Measurements from ENCODE around the gene PIGQ.
A peak's percentile ranks its signal among the peaks of the same experiment; 100 is the strongest.

Gene PIGQ

GRCh38 chr16:625977-626765, 56.4 kb downstream of the PIGQ start:
- H3K4me3 ChIP-seq (ENCODE audit: low read depth, low read length): no peak overlapping the region

GRCh38 chr16:626787-627453, 57.2 kb downstream of the PIGQ start:
- H3K4me3 ChIP-seq (ENCODE audit: low read depth, low read length): no peak overlapping the region

- no peak overlapping the region for H3K4me3 ChIP-seq (ENCODE audit: low read depth, low read length)
Measured at GRCh38 chr16:627454-628239, 57.9 kb downstream of the PIGQ start.

GRCh38 chr16:628321-629061, 58.7 kb downstream of the PIGQ start:
- H3K4me3 ChIP-seq (ENCODE audit: low read depth, low read length): no peak overlapping the region

GRCh38 chr16:629185-629832, 59.5 kb downstream of the PIGQ start:
- H3K4me3 ChIP-seq (ENCODE audit: low read depth, low read length): no peak overlapping the region

- no peak overlapping the region for H3K4me3 ChIP-seq (ENCODE audit: low read depth, low read length)
Measured at GRCh38 chr16:629833-630248, 60.1 kb downstream of the PIGQ start.

GRCh38 chr16:630249-630814, 60.6 kb downstream of the PIGQ start:
- H3K4me3 ChIP-seq (ENCODE audit: low read depth, low read length): no peak overlapping the region

GRCh38 chr16:630815-631405, 61.1 kb downstream of the PIGQ start, which contains the start of gene WFIKKN1:
WFIKKN1 (plus strand) TSS chr16:630985; CDS start chr16:631254, 269 bp downstream.
- H3K4me3 ChIP-seq (ENCODE audit: low read depth, low read length): peak within 1 kb of the TSS; percentile 20

GRCh38 chr16:631808-632358, 62.1 kb downstream of the PIGQ start:
- no peak overlapping the region for H3K4me3 ChIP-seq (ENCODE audit: low read depth, low read length)

- no peak overlapping the region for H3K4me3 ChIP-seq (ENCODE audit: low read depth, low read length)
Measured at GRCh38 chr16:632486-633335, 62.9 kb downstream of the PIGQ start.

GRCh38 chr16:633336-634050, 63.7 kb downstream of the PIGQ start:
- no peak overlapping the region for H3K4me3 ChIP-seq (ENCODE audit: low read depth, low read length)

All from iPS-11a (cell line).